ENCODE measurements around the gene DPF3.

GRCh38 chr14:72732022-72732780 lies 161.7 kb downstream of the DPF3 start:
- TF ChIP-seq CTCF (IDR thresholded peaks at IDR 0.05) = no peak
- TF ChIP-seq POLR2A (IDR thresholded peaks at IDR 0.05) = no peak

Data from heart left ventricle (tissue), 13 donors.